ENCODE results near the gene RAP1GDS1. TPM values are rescaled to one million over a fixed set of nuclear protein-coding genes. Genes with fewer than 3 reads are reported as not detected.

The RAP1GDS1 gene
- total and polyA plus RNA-seq, 2 of the 4 experiments (the other 2 are of a cell fraction), result 29.0 to 85.1 TPM

- H3K14ac ChIP-seq (replicated peaks; ENCODE audit: low read depth, low read length), result no peak overlapping the region
- no peak overlapping the region for H4K8ac ChIP-seq (ENCODE audit: low read depth in 2 of 2, low read length in 2 of 2)
- H3K56ac ChIP-seq (ENCODE audit: extremely low read depth, insufficient read depth, low read length), result no peak overlapping the region
- ATAC-seq (ENCODE audit: low read depth) (peak; percentile 81), DNase-seq (peak; percentile 46)
- H3K4me2 ChIP-seq (ENCODE audit: low read depth, low read length), result no peak overlapping the region
- in situ Hi-C loops (cut with MboI; ENCODE audit: low sequenced_read_pairs), result no loop called here
- H4K5ac ChIP-seq (ENCODE audit: low read depth, low read length), result no peak overlapping the region
- no peaks in the 10 kb centered on the region for H4K20me1 ChIP-seq (ENCODE audit: insufficient read depth, low read length)
- no peak overlapping the region for H2BK15ac ChIP-seq (ENCODE audit: low read depth, low read length)
- ChIA-PET CTCF (interaction anchor here (1.0 kb wide), 1 partner anchor 13 kb away, joined by 3 read pairs; no protein-coding TSS in a partner anchor), POLR2A (ENCODE audit: unreplicated experiment) (interaction anchor here (0.6 to 0.7 kb wide), 2 partner anchors 74 to 358 kb away, joined by 3 read pairs; no protein-coding TSS in a partner anchor)
- no peak for TF ChIP-seq MAZ (IDR thresholded peaks at IDR 0.05; ENCODE audit: borderline replicate concordance, low read depth, low read length)
- no peak for TF ChIP-seq RFX5 (IDR thresholded peaks at IDR 0.05; ENCODE audit: low read depth, low read length)
- TF ChIP-seq ELK1 (IDR thresholded peaks at IDR 0.05; ENCODE audit: borderline replicate concordance, low read depth, low read length), result no peak
- TF ChIP-seq BHLHE40 (IDR thresholded peaks at IDR 0.05; ENCODE audit: low read depth, low read length), result no peak
- TF ChIP-seq POLR2A (IDR thresholded peaks at IDR 0.05; ENCODE audit: low read depth, low read length), result no peak
- no peak for TF ChIP-seq RAD21 (IDR thresholded peaks at IDR 0.05; ENCODE audit: low read length)
- TF ChIP-seq USF2 (IDR thresholded peaks at IDR 0.05; ENCODE audit: low read depth, low read length), result no peak
- TF ChIP-seq RCOR1 (IDR thresholded peaks at IDR 0.05; ENCODE audit: insufficient replicate concordance, low read length), result no peak
- no peak for TF ChIP-seq MXI1 (IDR thresholded peaks at IDR 0.05; ENCODE audit: borderline replicate concordance, low read depth, low read length)
- no peak for TF ChIP-seq CTCF (conservative IDR thresholded peaks at IDR 0.05; ENCODE audit: low read depth, low read length)
- dilution Hi-C loops (cut with HindIII; ENCODE audit: low sequenced_read_pairs, unreplicated experiment), result no loop called here
- H3K79me1 ChIP-seq (ENCODE audit: low read depth in 1 of 2, low read length in 2 of 2), result peaks cover 38 to 44% of the 10 kb centered on the region in 2 experiments
- H3K9ac ChIP-seq (ENCODE audit: low read depth, low read length), result no peak overlapping the region
- no peak overlapping the region for H2BK120ac ChIP-seq (ENCODE audit: low read depth, low read length)
- peak overlapping the region; percentile 31 for H2BK5ac ChIP-seq (ENCODE audit: low read depth, low read length, poor library complexity, severe bottlenecking)
- no peaks in the 10 kb centered on the region; the same call in 1 of the 2 replicates for H3K9me1 ChIP-seq (ENCODE audit: insufficient read depth, low read length)
- WGBS, 2 experiments (ENCODE audit: extremely low coverage in 2 of 2, insufficient read length in 1 of 2), result no CpG with 5 or more reads among the region's 3 CpGs
- H2AFZ ChIP-seq (replicated peaks; ENCODE audit: low read length, poor library complexity), result no peak overlapping the region
- H2AK9ac ChIP-seq (replicated peaks; ENCODE audit: low read depth, low read length, poor library complexity), result no peak overlapping the region
- no peak overlapping the region for H3K4ac ChIP-seq (ENCODE audit: low read depth, low read length)
- no peak overlapping the region for H3K4me3 ChIP-seq (ENCODE audit: insufficient read depth, low read depth, low read length)
- no peak overlapping the region for H2AK5ac ChIP-seq (ENCODE audit: low read depth, low read length)
- H3K36me3 ChIP-seq (ENCODE audit: control insufficient read depth, insufficient read depth, low read length), result no peaks in the 10 kb centered on the region
- no peaks in the 10 kb centered on the region for H3K27me3 ChIP-seq (ENCODE audit: control insufficient read depth, insufficient read depth, low read length)
- no peak overlapping the region for H4K91ac ChIP-seq (ENCODE audit: insufficient read depth, low read depth, low read length)
- intact Hi-C loops (cut with micrococcal nuclease), result no loop called here
- no peak overlapping the region for H3K23ac ChIP-seq (ENCODE audit: low read depth, low read length)
- no TSS peak for BruUV-seq (replicated peaks)
- H3K4me1 ChIP-seq (ENCODE audit: control insufficient read depth, insufficient read depth, low read length), result no peaks in the 10 kb centered on the region
- H3K27ac ChIP-seq (ENCODE audit: insufficient read depth, low read length), result no peak overlapping the region
- no peak overlapping the region for H3K18ac ChIP-seq (ENCODE audit: low read depth, low read length)
- H2BK20ac ChIP-seq (ENCODE audit: low read depth, low read length), result no peak overlapping the region
- no peaks in the 10 kb centered on the region for H3K9me3 ChIP-seq (ENCODE audit: control insufficient read depth, insufficient read depth, low read length)
Observed at GRCh38 chr4:98314791-98315565, 53.8 kb downstream of the RAP1GDS1 start.

Measured in IMR-90 (cell line).